ENCODE results near the gene CPT1B.

The CPT1B gene

GRCh38 chr22:50562523-50563412 lies 15.5 kb downstream of the CPT1B start, which contains the start of gene SYCE3:
Gene SYCE3 (minus strand): TSS chr22:50562919. CDS start chr22:50556405, 6,514 bp downstream.
- in situ Hi-C loops (cut with MboI; ENCODE audit: low sequenced_read_pairs): no loop called here
- Histone ChIP-seq H3K27me3 (ENCODE audit: low read depth) (no peaks in the 10 kb centered on the region), H3K4me3 (peak within 1 kb of the TSS; percentile 57), H3K9me3 (no peaks in the 10 kb centered on the region), H3K36me3 (replicated peaks) (no peaks in the 10 kb centered on the region), H3K4me1 (0 out of 2 replicates have a peak, but pooled peaks cover 6% of the 10 kb centered on the region)
- peak; percentile 91 to 99 for DNase-seq (ENCODE audit: low spot score in 2 of 2)

- Histone ChIP-seq H3K4me1 (0 out of 2 replicates have a peak, but pooled peaks cover 6% of the 10 kb centered on the region), H3K27me3 (ENCODE audit: low read depth) (no peaks in the 10 kb centered on the region), H3K9me3 (no peaks in the 10 kb centered on the region), H3K4me3 (no peak overlapping the region), H3K36me3 (replicated peaks) (no peaks in the 10 kb centered on the region)
- no peak for DNase-seq (ENCODE audit: low spot score in 2 of 2)
- in situ Hi-C loops (cut with MboI; ENCODE audit: low sequenced_read_pairs): no loop called here
These were observed 16.5 kb downstream of the CPT1B start for GRCh38 chr22:50561401-50562358.

GRCh38 chr22:50560034-50560433 lies 18.2 kb downstream of the CPT1B start:
- in situ Hi-C loops (cut with MboI; ENCODE audit: low sequenced_read_pairs): no loop called here
- DNase-seq (ENCODE audit: low spot score in 2 of 2): no peak

GRCh38 chr22:50556703-50557102 lies 21.5 kb downstream of the CPT1B start:
- Histone ChIP-seq H3K36me3 (replicated peaks) (no peaks in the 10 kb centered on the region), H3K4me1 (peaks cover 9% of the 10 kb centered on the region), H3K27me3 (ENCODE audit: low read depth) (no peaks in the 10 kb centered on the region), H3K9me3 (no peaks in the 10 kb centered on the region), H3K4me3 (no peak overlapping the region)
- DNase-seq (ENCODE audit: low spot score in 2 of 2): no peak
- in situ Hi-C loops (cut with MboI; ENCODE audit: low sequenced_read_pairs): no loop called here

More at GRCh38 chr22:50560034-50560433, 18.2 kb downstream of the CPT1B start:
- H3K36me3 ChIP-seq (replicated peaks): no peaks in the 10 kb centered on the region
- peaks cover 15% of the 10 kb centered on the region for H3K4me1 ChIP-seq
- H3K27me3 ChIP-seq (ENCODE audit: low read depth): no peaks in the 10 kb centered on the region
- no peaks in the 10 kb centered on the region for H3K9me3 ChIP-seq
- no peak overlapping the region for H3K4me3 ChIP-seq

- peaks cover 9% of the 10 kb centered on the region for H3K4me1 ChIP-seq
- no peaks in the 10 kb centered on the region; the same call in 1 of the 2 replicates for H3K9me3 ChIP-seq
- in situ Hi-C loops (cut with MboI; ENCODE audit: low sequenced_read_pairs): no loop called here
- H3K27me3 ChIP-seq (ENCODE audit: low read depth): no peaks in the 10 kb centered on the region
- no peaks in the 10 kb centered on the region for H3K36me3 ChIP-seq (replicated peaks)
- no peak for DNase-seq (ENCODE audit: low spot score in 2 of 2)
- H3K4me3 ChIP-seq: no peak overlapping the region
These were observed 24.9 kb downstream of the CPT1B start for GRCh38 chr22:50553310-50553709.

GRCh38 chr22:50551160-50551752 lies 27.0 kb downstream of the CPT1B start:
- no peak for DNase-seq (ENCODE audit: low spot score in 2 of 2)
- peaks cover 8% of the 10 kb centered on the region for H3K4me1 ChIP-seq
- in situ Hi-C loops (cut with MboI; ENCODE audit: low sequenced_read_pairs): no loop called here
- H3K9me3 ChIP-seq: no peaks in the 10 kb centered on the region; the same call in 1 of the 2 replicates
- no peaks in the 10 kb centered on the region for H3K36me3 ChIP-seq (replicated peaks)
- no peaks in the 10 kb centered on the region for H3K27me3 ChIP-seq (ENCODE audit: low read depth)
- H3K4me3 ChIP-seq: no peak overlapping the region

- Histone ChIP-seq H3K4me3 (no peak overlapping the region), H3K27me3 (ENCODE audit: low read depth) (no peaks in the 10 kb centered on the region), H3K4me1 (peaks cover 4% of the 10 kb centered on the region), H3K36me3 (replicated peaks) (no peaks in the 10 kb centered on the region), H3K9me3 (no peaks in the 10 kb centered on the region; the same call in 1 of the 2 replicates)
- in situ Hi-C loops (cut with MboI; ENCODE audit: low sequenced_read_pairs): no loop called here
- no peak for DNase-seq (ENCODE audit: low spot score in 2 of 2)
These were observed 27.8 kb downstream of the CPT1B start for GRCh38 chr22:50550395-50550794.

GRCh38 chr22:50548921-50549790 lies 29.1 kb downstream of the CPT1B start:
- in situ Hi-C loops (cut with MboI; ENCODE audit: low sequenced_read_pairs): no loop called here
- Histone ChIP-seq H3K36me3 (replicated peaks) (no peaks in the 10 kb centered on the region), H3K9me3 (no peaks in the 10 kb centered on the region; the same call in 1 of the 2 replicates), H3K27me3 (ENCODE audit: low read depth) (no peaks in the 10 kb centered on the region), H3K4me1 (0 out of 2 replicates have a peak, but pooled peaks cover 3% of the 10 kb centered on the region), H3K4me3 (no peak overlapping the region)
- no peak for DNase-seq (ENCODE audit: low spot score in 2 of 2)

GRCh38 chr22:50548040-50548920 lies 29.9 kb downstream of the CPT1B start:
- Histone ChIP-seq H3K27me3 (ENCODE audit: low read depth) (no peaks in the 10 kb centered on the region), H3K9me3 (no peaks in the 10 kb centered on the region; the same call in 1 of the 2 replicates), H3K4me1 (peaks cover 6% of the 10 kb centered on the region; the same call in 1 of the 2 replicates), H3K36me3 (replicated peaks) (no peaks in the 10 kb centered on the region), H3K4me3 (no peak overlapping the region)
- DNase-seq (ENCODE audit: low spot score in 2 of 2): no peak
- in situ Hi-C loops (cut with MboI; ENCODE audit: low sequenced_read_pairs): no loop called here

GRCh38 chr22:50547263-50547985 lies 30.8 kb downstream of the CPT1B start:
- DNase-seq (ENCODE audit: low spot score in 2 of 2): no peak
- no peaks in the 10 kb centered on the region; the same call in 1 of the 2 replicates for H3K9me3 ChIP-seq
- in situ Hi-C loops (cut with MboI; ENCODE audit: low sequenced_read_pairs): no loop called here
- H3K36me3 ChIP-seq (replicated peaks): no peaks in the 10 kb centered on the region
- no peaks in the 10 kb centered on the region for H3K27me3 ChIP-seq (ENCODE audit: low read depth)
- H3K4me3 ChIP-seq: no peak overlapping the region
- peaks cover 6% of the 10 kb centered on the region; the same call in 1 of the 2 replicates for H3K4me1 ChIP-seq

Data from HAP-1 (cell line).